Stimulated activated CD4-positive, alpha-beta T cell treated with anti-CD3 and anti-CD28 coated beads, Interleukin-2, amount 100 ng/mL, for 4 hours (primary cell): ENCODE measurements around the gene CORO7.

Experiments
- DNase-seq: peaks from one replicate; pipeline ENCODE4 v3.0.0-alpha.2; 2020; ENCODE audit warnings: low read depth

Gene CORO7

DNA sequence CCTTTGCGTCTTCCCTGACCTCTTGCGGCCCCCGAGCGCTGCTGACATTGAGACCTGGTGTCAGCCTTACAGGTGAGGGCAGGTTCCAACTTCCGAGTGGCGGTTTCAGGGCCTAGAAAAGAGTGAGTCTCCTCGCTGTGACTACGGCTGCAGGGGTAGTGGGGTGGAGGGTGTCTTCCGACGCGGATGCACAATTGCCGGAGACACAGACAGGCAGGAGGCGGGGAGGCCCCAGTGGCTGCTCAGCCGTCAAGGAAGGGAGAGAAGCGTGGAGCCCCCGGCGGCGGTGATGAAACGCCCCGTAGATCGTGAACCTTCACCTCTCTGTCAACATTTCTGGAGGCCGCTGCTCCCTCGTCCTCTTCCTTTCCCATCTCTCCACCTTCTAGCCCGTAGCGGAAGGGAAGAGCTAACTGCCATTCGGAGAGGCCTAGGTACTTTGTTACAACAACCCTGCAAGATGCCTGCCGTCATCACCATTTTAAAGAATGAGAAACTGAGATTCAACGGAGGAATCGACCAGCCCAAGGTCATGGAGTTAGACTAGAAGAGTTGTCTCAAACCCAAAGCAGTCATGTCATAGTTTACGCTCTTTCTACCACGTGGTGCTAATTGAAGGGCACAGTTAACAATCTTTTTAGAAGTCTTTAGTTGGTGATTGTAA lies 9.8 kb upstream of the CORO7 start:
- peak; percentile 31 for DNase-seq

GRCh38 chr16:4425378-4426020 lies 9.1 kb upstream of the CORO7 start, which contains the start of gene DNAJA3:
TSS of gene DNAJA3 (plus strand) at chr16:4425868. CDS start at chr16:4425882, 14 bp downstream.
- peak; percentile 87 for DNase-seq

DNA sequence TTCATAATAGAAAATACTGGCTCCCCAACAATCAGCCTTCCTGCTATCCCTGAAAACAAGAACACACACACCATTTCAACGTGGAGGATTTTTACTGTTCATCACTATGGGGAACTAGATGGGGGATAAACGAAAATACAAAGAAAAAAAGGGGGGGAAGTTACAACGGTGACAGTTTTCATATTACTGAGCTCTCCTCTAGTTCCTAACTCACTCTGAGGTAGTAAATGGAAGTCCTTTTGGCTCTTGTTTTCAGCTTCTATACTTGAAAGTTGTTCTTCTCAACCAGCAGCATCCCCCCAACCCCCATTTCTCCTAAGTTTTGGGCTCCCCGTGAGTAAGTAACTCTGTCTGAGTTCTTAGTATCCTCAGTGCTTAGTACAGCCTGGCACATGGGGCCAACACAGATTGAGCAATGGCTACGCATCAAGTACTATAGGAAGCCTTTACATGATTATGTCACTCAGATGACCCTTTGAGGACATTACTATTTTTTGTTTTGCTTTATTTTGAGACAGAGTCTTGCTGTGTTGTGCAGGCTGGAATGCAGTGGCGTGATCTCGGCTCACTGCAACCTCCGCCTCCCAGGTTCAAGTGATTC lies 4.2 kb upstream of the CORO7 start:
- no peak for DNase-seq

DNA sequence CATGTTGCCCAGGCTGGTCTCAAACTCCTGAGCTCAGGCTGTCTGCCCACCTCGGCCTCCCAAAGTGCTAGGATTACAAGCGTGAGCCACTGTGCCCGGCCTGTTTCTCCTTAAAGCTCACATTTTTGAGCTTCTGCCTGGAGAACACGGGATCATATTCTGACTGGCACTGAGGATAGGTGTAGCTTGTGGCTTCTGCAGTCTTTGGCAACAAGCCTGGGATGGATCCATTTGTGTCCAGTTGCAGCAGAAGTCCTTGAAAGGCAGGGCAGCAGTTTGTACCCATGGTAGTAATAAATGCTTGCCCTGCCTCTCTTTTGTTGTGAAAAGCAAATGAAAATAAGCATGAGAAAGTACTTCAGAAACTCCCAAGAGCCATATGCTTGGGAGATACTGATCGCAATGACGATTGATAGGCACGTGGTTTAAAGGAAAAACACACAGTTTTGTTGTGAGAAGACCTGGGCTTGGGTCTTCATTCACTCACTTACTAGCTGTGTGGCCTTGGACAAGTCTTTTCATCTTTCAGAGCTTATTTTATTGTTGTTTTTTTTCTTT lies 3.1 kb upstream of the CORO7 start:
- DNase-seq = no peak

DNA sequence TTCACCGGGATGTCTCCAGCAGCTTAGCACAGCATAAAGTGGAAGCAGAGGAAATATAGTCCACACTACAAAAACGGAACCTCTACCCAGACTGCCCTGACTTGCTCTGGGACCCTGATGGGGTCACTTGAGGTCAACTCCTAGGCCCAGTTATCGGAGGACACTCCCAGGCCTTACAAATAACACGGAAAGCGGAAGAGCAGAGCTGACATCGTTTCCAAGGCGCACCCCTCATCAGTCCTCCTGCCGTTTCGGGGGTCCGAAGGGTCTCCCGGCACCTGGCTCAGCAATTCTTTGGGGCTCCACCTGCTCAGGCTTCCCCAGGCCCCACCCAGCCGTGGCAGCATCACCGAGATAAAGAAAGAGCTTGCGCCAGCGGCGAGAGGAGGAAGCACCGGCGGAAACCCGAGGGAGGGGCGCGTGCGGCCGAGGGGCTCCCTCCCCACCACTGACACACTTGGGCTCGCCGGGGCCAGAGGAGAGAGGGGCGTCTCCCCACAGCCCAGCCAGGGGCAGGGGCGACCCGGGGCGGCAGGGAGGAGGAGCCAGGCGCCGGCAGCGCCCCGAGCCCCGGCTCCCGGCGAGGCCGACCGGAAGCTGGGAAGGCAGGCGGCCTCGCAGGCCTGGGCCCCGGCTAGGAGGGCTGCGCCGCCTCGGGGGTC lies 727 bp downstream of the CORO7 start:
- no peak for DNase-seq

DNA sequence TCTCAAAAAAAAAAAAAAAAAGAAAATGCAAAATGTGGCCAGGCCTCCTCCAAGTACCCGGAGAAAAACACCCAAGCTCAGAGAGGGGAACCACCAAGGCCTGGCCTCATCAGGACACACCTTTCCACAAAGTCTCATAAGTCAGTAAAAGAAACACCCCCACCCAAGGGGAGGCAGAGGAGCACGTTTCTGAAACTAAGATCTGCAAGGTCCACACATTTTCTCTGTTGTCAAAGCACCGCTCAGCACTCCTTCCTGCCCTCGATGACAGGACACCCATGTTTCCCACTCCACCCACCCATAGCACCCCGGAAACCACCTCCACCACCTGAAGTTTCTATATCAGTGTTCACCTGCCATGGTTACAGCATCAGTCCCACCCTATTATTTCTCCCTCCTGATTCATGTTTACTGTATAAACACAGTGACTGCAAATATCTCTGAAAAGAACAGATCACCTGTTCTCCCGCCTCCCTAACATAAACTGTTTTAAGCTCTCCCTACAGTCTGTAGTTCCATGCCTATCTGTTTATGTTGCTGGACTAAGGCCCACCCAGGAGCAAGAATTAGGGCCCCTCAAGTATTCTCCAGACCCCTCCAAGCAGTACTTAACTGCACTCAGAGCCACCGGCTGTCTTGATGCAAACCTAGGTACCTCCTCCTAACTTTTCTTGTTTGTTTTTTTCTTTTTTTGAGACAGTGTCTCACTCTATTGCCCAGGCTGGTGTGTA lies 2.0 kb downstream of the CORO7 start:
- peak; percentile 74 for DNase-seq

DNA sequence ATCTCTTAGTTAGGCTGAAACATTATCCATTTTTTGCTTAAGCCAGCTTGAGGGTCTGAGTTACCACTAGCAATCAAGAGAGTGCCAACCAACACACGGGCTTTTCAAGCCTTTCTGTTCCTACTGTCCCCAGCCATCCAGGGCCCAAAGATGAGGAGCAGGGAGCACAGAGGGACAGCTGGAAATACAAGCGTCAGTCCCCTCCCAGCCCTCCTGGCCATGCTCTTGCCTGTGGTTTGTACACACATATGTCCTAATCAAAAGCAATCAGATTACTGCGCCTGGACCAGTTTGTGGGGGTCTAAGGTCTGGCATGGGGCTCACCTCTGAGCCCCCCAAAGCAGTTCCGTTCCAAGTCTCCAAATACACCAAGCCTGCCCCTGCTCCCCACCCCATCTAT lies 3.5 kb downstream of the CORO7 start:
- DNase-seq = no peak

DNA sequence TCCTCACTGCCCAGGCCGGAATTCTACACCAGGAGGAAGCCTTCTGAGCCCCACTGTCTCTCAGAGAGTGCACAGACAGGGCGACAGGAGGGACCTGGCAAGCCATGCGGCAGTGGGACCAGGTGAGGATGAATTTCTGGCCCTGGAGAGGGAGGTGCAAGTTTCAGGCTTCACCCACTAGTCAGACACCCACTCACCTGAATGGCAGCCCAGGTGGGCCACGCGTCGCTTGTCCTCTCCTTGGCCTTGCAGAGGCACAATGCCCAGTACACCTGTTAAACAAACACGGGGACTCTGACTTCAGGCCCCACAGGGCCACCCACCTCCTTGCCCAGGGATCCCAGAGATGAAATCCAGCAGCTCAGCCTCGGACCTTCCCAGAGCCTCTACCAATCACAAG lies 4.2 kb downstream of the CORO7 start:
- no peak for DNase-seq

GRCh38 chr16:4411684-4412083 lies 4.7 kb downstream of the CORO7 start:
- no peak for DNase-seq

DNA sequence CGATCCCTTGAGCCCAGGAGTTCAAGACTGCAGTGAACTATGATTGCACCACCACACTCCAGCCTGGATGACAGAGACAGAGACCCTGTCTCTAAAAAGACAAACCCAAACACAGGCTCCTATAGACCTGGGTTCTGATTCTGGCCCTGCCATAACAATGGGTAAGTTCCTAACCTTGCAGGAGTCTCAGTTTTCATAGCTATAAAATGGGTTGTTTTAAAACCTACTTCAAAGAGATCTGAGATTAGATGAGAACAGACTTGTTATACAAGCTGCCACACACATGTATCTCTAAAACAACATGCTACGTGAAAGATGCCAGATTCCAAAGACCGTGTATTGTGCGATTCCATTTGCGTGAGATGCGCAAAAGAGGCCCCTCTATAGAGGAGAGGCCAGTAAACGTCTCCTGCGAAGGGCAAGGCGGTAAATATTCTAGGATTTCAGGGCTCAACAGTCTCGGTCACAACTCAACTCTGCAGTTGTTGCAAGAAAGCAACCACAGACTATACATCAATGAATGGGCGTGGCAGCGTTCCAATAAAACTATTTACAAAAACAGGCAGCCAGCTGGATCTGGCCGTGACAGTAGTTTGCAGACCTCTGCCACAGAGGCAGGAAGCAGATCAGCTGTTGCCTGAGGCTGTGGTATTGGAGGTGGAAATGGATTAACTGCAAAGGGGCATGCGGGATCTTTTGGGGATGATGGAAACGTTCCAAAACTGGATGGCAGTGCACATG lies 5.9 kb downstream of the CORO7 start:
- DNase-seq = no peak

GRCh38 chr16:4409081-4409932 lies 7.1 kb downstream of the CORO7 start:
- no peak for DNase-seq

DNA sequence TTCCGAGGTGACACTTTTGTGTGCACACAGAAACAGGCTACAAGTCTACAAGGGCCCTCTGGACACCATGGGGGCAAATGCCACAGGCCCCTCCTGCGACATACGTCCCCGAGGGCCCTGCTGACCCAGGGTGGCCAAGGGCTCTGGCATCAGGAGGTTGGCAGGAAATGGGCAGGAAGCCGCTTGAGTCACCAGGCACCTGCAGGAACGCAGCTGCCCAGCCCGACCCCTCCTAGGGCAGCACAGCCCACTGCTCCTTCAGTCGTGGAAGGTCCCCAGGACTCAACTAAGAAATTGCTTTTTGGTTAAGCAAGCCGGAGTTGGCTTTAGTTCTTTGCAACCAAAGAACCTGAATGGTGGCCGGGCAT lies 8.1 kb downstream of the CORO7 start:
- DNase-seq = no peak

- DNase-seq = no peak
Observed at GRCh38 chr16:4407543-4408322, 8.7 kb downstream of the CORO7 start.

GRCh38 chr16:4404967-4405696 lies 11.3 kb downstream of the CORO7 start:
- no peak for DNase-seq

GRCh38 chr16:4404247-4404966 lies 12.0 kb downstream of the CORO7 start:
- no peak for DNase-seq

DNA sequence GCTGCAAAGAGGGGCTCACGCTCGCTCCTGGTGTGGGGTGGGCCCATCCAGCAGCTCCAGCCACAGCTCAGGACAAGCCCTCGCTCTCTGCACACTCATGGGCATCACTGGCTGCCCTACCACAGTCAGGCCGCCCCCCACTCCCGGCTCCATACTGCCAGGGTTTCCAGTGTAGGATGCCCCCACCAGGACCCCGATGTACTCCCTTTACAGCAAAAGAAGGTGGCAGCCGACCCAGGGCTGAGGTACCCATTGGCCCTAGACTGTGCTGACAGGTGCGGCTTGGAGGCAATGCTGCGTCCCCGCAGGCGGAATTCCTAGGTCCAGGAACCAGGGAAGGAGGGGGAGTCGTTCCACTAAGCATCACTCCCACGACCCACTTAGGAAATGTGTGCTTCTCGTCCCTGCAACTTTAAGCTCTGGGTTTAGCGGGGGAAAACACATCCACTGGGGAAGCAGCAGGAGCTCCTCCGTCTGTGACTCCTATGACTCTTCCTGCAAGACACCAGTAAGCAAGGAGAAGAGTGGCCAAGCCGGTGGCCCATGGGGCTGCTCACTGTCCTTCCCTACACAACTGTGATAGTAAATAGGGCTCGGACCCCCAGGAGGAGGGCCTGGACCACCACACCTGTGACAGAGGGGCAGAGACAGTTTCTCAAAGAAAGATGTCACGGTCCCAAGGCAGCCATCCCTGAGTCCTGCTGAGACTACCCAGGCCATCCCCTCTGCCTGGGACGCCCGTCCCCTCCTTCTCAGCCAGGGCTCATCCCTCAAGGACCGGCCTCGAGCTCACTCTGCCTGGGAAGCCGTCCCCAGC lies 13.1 kb downstream of the CORO7 start:
- DNase-seq = no peak

- peak; percentile 57 for DNase-seq
Observed at GRCh38 chr16:4402439-4403132, 13.8 kb downstream of the CORO7 start.
